ENCODE measurements around the gene LMO1.

Gene LMO1

DNA sequence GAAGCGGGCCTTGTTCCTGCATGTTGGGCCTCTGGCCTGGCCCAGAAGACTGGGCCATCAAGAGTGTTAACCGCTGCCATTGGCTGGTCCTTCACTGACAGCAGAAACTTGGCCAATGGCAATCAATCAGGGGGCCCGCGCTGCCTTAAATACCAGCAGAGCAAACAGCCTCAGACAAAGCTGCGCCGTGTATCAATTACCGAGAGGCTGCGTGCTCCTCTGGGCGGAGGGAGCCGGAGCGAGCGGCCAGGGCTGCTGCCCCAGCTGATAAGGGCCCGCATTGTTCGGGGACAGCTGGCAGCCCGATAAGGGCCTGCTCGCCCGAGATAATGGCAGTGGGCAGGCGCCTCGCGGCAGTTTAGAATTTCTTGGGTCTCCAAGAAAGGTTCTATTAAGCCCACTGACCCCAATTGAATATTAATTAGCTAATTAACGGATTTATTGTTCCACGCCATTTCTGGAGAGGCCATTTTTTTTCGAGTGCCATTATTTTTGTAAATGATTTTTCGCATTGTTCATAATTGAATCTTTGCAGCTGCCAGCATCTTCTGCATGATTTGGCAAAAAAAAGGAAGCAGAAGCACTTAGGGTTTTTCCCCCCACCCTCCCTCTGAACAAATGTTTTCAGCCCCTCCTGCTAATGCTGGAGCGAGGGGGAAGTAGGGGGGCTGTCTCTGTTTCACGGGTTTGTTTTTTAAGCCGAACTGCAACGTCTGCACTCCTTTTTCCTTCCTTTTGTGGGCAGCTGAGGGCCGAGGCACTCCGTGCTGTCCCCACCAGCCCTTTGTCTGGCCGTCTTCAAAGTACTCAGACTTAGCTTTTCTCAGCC is 57.2 kb downstream of the LMO1 start:
- H3K4me3 ChIP-seq (ENCODE audit: low read depth, low read length), result no peak overlapping the region
- TF ChIP-seq, protein P1, sequence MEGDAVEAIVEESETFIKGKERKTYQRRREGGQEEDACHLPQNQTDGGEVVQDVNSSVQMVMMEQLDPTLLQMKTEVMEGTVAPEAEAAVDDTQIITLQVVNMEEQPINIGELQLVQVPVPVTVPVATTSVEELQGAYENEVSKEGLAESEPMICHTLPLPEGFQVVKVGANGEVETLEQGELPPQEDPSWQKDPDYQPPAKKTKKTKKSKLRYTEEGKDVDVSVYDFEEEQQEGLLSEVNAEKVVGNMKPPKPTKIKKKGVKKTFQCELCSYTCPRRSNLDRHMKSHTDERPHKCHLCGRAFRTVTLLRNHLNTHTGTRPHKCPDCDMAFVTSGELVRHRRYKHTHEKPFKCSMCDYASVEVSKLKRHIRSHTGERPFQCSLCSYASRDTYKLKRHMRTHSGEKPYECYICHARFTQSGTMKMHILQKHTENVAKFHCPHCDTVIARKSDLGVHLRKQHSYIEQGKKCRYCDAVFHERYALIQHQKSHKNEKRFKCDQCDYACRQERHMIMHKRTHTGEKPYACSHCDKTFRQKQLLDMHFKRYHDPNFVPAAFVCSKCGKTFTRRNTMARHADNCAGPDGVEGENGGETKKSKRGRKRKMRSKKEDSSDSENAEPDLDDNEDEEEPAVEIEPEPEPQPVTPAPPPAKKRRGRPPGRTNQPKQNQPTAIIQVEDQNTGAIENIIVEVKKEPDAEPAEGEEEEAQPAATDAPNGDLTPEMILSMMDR (IDR thresholded peaks at IDR 0.05; ENCODE audit: insufficient read depth, low read depth, low read length, missing control alignments), result no peak
- DNase-seq (ENCODE audit: low read depth), result no peak

DNA sequence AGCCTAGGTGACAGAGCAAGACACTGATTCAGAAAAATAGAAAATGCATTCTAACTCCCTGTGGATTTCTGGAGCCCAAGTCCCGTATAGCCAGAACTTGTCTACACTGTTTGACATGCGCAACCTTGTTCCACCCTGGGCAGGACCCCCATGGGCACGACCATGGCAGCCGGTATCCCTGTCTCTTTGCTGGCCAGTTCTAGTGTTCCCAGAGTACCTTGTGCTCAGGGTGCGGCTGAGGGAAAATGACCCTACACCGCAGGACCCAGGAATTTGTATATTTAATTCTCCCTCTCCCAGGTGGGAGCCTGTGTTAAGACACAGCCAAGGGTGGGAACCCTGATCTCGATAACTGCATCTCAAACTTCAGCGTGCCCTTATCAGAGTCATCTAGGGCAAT is 58.1 kb downstream of the LMO1 start:
- H3K4me3 ChIP-seq (ENCODE audit: low read depth, low read length), result no peak overlapping the region
- TF ChIP-seq, protein P1 (IDR thresholded peaks at IDR 0.05; ENCODE audit: insufficient read depth, low read depth, low read length, missing control alignments), result no peak
- no peak for DNase-seq (ENCODE audit: low read depth)

DNA sequence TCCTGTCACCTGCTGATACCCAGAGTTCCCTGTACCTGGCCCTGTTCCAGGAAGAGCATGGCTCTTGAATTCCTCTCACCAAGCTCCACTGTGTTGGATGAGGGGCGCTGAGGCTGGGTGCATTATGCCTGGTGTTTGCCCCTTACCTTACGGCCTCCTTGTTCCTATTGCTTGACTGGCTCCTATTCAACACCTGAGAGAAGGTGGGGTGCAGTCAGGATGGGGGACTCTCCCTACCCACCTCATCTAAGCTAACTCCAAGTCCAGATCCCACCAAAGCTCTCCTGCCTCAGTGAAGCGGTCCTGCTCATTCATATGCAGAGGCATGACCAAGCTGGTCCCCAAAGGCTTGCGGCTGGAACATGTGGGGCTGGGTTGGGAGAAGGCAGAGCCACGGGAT is 59.1 kb downstream of the LMO1 start:
- TF ChIP-seq, protein P1 (IDR thresholded peaks at IDR 0.05; ENCODE audit: insufficient read depth, low read depth, low read length, missing control alignments), result no peak
- no peak overlapping the region for H3K4me3 ChIP-seq (ENCODE audit: low read depth, low read length)
- no peak for DNase-seq (ENCODE audit: low read depth)

DNA sequence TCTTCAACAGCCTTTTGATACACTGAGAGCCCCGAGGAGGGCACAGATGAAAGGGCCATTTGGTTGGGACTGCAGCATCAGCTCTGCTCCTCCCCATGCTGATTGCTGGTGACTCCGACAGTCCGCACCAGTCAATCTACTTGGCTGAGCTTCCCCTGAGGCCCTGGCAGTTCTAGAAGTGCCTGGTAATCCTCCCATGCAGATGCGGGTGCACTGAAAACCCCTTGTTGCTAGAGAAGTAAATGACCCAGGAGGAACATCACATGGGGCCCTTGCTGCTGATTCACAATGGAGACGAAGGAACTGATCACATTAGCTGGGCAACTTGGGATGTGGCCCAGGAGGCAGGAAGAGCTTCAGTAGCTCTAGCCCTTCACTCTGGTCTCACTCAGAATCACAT is 59.7 kb downstream of the LMO1 start:
- no peak overlapping the region for H3K4me3 ChIP-seq (ENCODE audit: low read depth, low read length)
- TF ChIP-seq, protein P1 (IDR thresholded peaks at IDR 0.05; ENCODE audit: insufficient read depth, low read depth, low read length, missing control alignments), result no peak
- DNase-seq (ENCODE audit: low read depth), result no peak

DNA sequence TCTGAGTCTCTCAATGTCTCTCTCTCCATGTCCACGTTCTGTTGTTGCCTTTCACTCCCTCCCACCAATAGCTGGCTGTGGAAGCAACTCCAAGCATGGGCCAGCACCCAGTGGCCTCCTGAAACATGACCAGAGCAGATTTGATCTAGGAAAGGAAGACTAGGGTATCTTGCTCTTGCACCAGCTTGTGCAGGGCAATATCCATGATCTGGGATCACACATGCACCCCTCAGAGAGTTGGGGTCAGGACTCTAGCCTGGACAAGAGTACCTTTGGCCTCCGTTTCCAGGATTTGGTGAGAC is 60.3 kb downstream of the LMO1 start:
- TF ChIP-seq, protein P1 (IDR thresholded peaks at IDR 0.05; ENCODE audit: insufficient read depth, low read depth, low read length, missing control alignments), result no peak
- no peak overlapping the region for H3K4me3 ChIP-seq (ENCODE audit: low read depth, low read length)
- DNase-seq (ENCODE audit: low read depth), result no peak

DNA sequence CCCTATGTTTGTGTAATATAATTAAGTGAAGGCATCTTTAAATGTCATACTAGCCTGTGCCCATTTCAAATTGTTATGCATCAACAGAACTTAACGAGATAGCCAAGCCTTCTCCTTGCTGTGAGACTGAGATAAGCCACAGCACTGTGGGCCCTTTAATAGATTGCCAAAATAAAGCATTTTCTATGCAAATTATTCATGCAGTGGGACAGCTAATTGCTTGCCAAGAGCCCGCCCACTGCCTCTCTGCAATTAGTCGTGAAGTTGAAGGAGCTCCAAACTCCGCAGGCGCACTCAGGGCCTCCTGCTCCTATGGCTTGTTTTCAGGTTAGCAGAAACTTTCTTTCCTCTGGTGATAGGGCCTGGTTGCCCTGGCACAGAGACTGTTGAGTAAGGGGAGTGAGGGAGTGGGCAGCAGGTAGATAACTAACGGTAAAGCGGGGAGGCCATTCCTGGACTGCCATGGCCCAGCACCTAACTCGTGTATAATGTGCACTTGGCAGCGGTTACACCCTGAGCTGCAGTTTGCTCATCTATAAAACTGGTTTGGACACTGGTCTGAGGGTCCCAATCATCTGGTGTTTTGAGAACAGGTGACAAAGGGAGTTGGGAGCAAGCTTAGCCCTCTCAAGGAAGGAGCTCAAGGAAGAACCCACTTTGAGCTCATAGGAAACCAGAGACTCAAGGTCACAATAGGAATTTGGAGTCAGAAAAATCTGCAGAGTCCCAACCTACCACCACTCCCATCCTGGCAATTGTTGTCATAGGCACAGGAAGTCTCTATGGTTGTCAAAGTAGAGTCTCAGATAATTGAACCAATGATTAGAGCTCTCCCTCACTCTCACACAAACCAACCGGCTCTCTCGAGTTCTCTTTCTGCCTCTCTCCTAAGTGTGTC is 60.9 kb downstream of the LMO1 start:
- DNase-seq (ENCODE audit: low read depth), result no peak
- TF ChIP-seq, protein P1 (IDR thresholded peaks at IDR 0.05; ENCODE audit: insufficient read depth, low read depth, low read length, missing control alignments), result no peak
- no peak overlapping the region for H3K4me3 ChIP-seq (ENCODE audit: low read depth, low read length)

Measured in GM12865 (cell line).